CD14-positive monocyte (primary cell): ENCODE results near the gene GABBR2. TPM values are rescaled to one million over a fixed set of nuclear protein-coding genes. Genes with fewer than 3 reads are reported as not detected.

Source experiments
- DNase-seq, 3 donors: peaks; one replicate each; pipeline ENCODE4 v3.0.0-alpha.2; 2011 to 2022
- H2AFZ ChIP-seq: 2 replicates; pipeline ENCODE4 v1.6.0; 2012; ENCODE audit warnings: mild to moderate bottlenecking, low read depth, low read length, inconsistent platforms; ENCODE audit not compliant: insufficient read depth, poor library complexity, severe bottlenecking
- H3K27ac ChIP-seq, 2 donors: 1 replicate in 1 of 2; 2 replicates in 1 of 2; pipeline ENCODE4 v1.5.1; 2012 to 2013; ENCODE audit warnings: low read length in 2 of 2, control low read depth in 1 of 2, inconsistent platforms in 1 of 2, low read depth in 1 of 2, mild to moderate bottlenecking in 1 of 2
- H3K27me3 ChIP-seq, 2 donors: one replicate each; pipeline versions ENCODE4 v1.6.0 to v1.6.1; 2011 to 2013; ENCODE audit warnings: low read length in 2 of 2; ENCODE audit not compliant: control insufficient read depth in 2 of 2, insufficient read depth in 2 of 2
- H3K36me3 ChIP-seq, 2 donors: replicated peaks in 1 of 2; 1 replicate in 1 of 2; 2 replicates in 1 of 2; pipeline versions ENCODE4 v1.5.1 to v1.6.1; 2012 to 2013; ENCODE audit warnings: low read length in 2 of 2, control low read depth in 1 of 2, inconsistent platforms in 1 of 2, mild to moderate bottlenecking in 1 of 2; ENCODE audit not compliant: insufficient read depth in 2 of 2, control insufficient read depth in 1 of 2
- H3K4me1 ChIP-seq, 2 donors: 1 replicate in 1 of 2; 2 replicates in 1 of 2; pipeline versions ENCODE4 v1.5.1 to v1.6.1; 2012 to 2013; ENCODE audit warnings: low read length in 2 of 2, control low read depth in 1 of 2, inconsistent platforms in 1 of 2, mild to moderate bottlenecking in 1 of 2, moderate library complexity in 1 of 2; ENCODE audit not compliant: insufficient read depth in 2 of 2, control insufficient read depth in 1 of 2
- H3K4me2 ChIP-seq: replicated peaks from 2 replicates; pipeline ENCODE3; 2012; ENCODE audit warnings: low read length, moderate library complexity, mild to moderate bottlenecking; ENCODE audit not compliant: poor library complexity, severe bottlenecking; ENCODE audit errors: extremely low read depth
- H3K4me3 ChIP-seq, 3 experiments: fragments of 200-600 bp in 1 of 3; sonication (generic) in 1 of 3; replicated peaks in 1 of 3; 1 replicate in 2 of 3; 2 replicates in 1 of 3; pipeline ENCODE4 v1.5.1; 2011 to 2013; ENCODE audit warnings: low read length in 3 of 3, mild to moderate bottlenecking in 3 of 3, control low read depth in 2 of 3, low read depth in 2 of 3, inconsistent platforms in 1 of 3, moderate library complexity in 1 of 3
- H3K79me2 ChIP-seq: 2 replicates; pipeline ENCODE4 v1.6.0; 2012; ENCODE audit warnings: mild to moderate bottlenecking, control low read depth, inconsistent platforms, low read length, moderate library complexity; ENCODE audit not compliant: insufficient read depth
- H3K9ac ChIP-seq: 2 replicates; pipeline ENCODE4 v1.6.0; 2017; ENCODE audit warnings: low read length, mild to moderate bottlenecking; ENCODE audit not compliant: insufficient read depth, poor library complexity, severe bottlenecking
- H3K9me3 ChIP-seq, 2 donors: replicated peaks in 1 of 2; 1 replicate in 1 of 2; 2 replicates in 1 of 2; pipeline versions ENCODE4 v1.5.1 to v1.6.1; 2012 to 2013; ENCODE audit warnings: low read length in 2 of 2, control low read depth in 1 of 2; ENCODE audit not compliant: control insufficient read depth in 1 of 2, insufficient read depth in 1 of 2
- H4K20me1 ChIP-seq: 2 replicates; pipeline ENCODE4 v1.6.0; 2012; ENCODE audit warnings: mild to moderate bottlenecking, low read length, control low read depth, moderate library complexity; ENCODE audit not compliant: insufficient read depth
- H3K27ac Mint-ChIP-seq, 7 donors: one replicate each; pipeline ENCODE4 v1.8.0; 2020; ENCODE audit warnings: mild to moderate bottlenecking in 7 of 7, mixed read lengths in 7 of 7, moderate library complexity in 6 of 7, inconsistent platforms in 2 of 7
- H3K27me3 Mint-ChIP-seq, 3 donors: one replicate each; pipeline ENCODE4 v1.8.0; 2021 to 2022; ENCODE audit warnings: low read depth in 3 of 3, mild to moderate bottlenecking in 3 of 3, mixed read lengths in 3 of 3, moderate library complexity in 3 of 3, inconsistent platforms in 1 of 3
- H3K36me3 Mint-ChIP-seq, 2 donors: one replicate each; pipeline ENCODE4 v1.8.0; 2020; ENCODE audit warnings: mixed read lengths in 2 of 2, inconsistent platforms in 1 of 2, mild to moderate bottlenecking in 1 of 2
- H3K4me1 Mint-ChIP-seq: one replicate; pipeline ENCODE4 v1.8.0; 2020; ENCODE audit warnings: mild to moderate bottlenecking, mixed read lengths
- H3K4me3 Mint-ChIP-seq, 2 donors: one replicate each; pipeline ENCODE4 v1.8.0; 2020; ENCODE audit warnings: mild to moderate bottlenecking in 2 of 2, mixed read lengths in 2 of 2, moderate library complexity in 1 of 2
- H3K9me3 Mint-ChIP-seq, 7 donors: one replicate each; pipeline ENCODE4 v1.8.0; 2020 to 2022; ENCODE audit warnings: mixed read lengths in 7 of 7, mild to moderate bottlenecking in 6 of 7, moderate library complexity in 6 of 7, inconsistent platforms in 2 of 7
- CTCF ChIP-seq: fragments of 200-600 bp; IDR thresholded peaks from one replicate; pipeline ENCODE4 v1.8.0; 2022; ENCODE audit warnings: antibody characterized with exemption, mild to moderate bottlenecking
- WGBS: methylation state at CpG from one replicate; pipeline ENCODE4 v1.1.5; 2013; ENCODE audit warnings: missing lambda C conversion rate; ENCODE audit not compliant: insufficient coverage; 5-methylcytosine and 5-hydroxymethylcytosine counted together
- intact Hi-C, 2 donors: fragments of 100-400 bp; cut with micrococcal nuclease; formaldehyde crosslinking; loops; one replicate each; pipeline versions ENCODE4 v1.15.0 to v1.15.1; 2023
- polyA minus RNA-seq: library from RNA; depleted of rRNA, polyadenylated mRNA; stranded (reverse); fragments of >200 nt; gene quantifications from 2 replicates; pipeline ENCODE4 v1.2.3, GENCODE V29; 2012
- polyA plus RNA-seq, 3 donors: library from polyadenylated mRNA; depleted of rRNA in 1 of 3; unstranded in 2 of 3; stranded (reverse) in 1 of 3; fragments of 300-500 nt in 2 of 3; fragments of >200 nt in 1 of 3; fragmentation: Illumina TruSeq in 2 of 3; gene quantifications; 1 replicate in 2 of 3; 2 replicates in 1 of 3; pipeline ENCODE4 v1.2.3, GENCODE V29; 2012 to 2021
- total RNA-seq, 12 experiments: library from RNA in 1 of 12; stranded (reverse) in 1 of 12; fragments of 120-200 nt in 1 of 12; gene quantifications; one replicate each; pipeline ENCODE4 v1.2.4 and lab custom pipeline; 2013 to 2026; ENCODE audit warnings: mixed read lengths in 6 of 12, inconsistent platforms in 1 of 12

The GABBR2 gene
- total RNA-seq (2013), result not detected
- not detected for polyA plus RNA-seq
- not detected in 2 replicates for polyA minus RNA-seq
- 0 to 1.8 (median 0.14) reads per million in 11 experiments for total RNA-seq (lab: John Stamatoyannopoulos, UW)

GRCh38 chr9:98708933-98709911 lies at the start of gene GABBR2:
GABBR2 (minus strand) TSS chr9:98708935; CDS start chr9:98708737, 198 bp downstream.
- Mint-ChIP-seq H3K36me3 (no peaks in the 10 kb centered on the region), H3K4me1 (peaks cover 9% of the 10 kb centered on the region), H3K27ac (no peak within 1 kb of the TSS), H3K9me3 (peaks cover 0 to 16% (median 3%) of the 10 kb centered on the region in 7 donors), H3K27me3 (peaks cover 71 to 85% (median 76%) of the 10 kb centered on the region in 3 donors), H3K4me3 (peak within 1 kb of the TSS in 1 of 2 donors; percentile 82)
- no peaks in the 10 kb centered on the region for H4K20me1 ChIP-seq
- H3K4me2 ChIP-seq, result peak within 1 kb of the TSS; percentile 7
- WGBS, result 4% methylated on average over 107 of the region's 111 CpGs
- H2AFZ ChIP-seq, result no peak within 1 kb of the TSS
- H3K27me3 ChIP-seq, result peaks cover 51 to 79% of the 10 kb centered on the region in 2 donors
- peaks cover 0 to 7% of the 10 kb centered on the region in 2 donors for H3K4me1 ChIP-seq
- peaks cover 0 to 11% of the 10 kb centered on the region in 2 donors for H3K9me3 ChIP-seq
- H3K27ac ChIP-seq, result no peak within 1 kb of the TSS
- TF ChIP-seq CTCF, result no peak
- H3K79me2 ChIP-seq, result no peaks in the 10 kb centered on the region
- no peak within 1 kb of the TSS for H3K4me3 ChIP-seq
- intact Hi-C loops, result no loop called here
- DNase-seq, result no peak
- H3K36me3 ChIP-seq, result no peaks in the 10 kb centered on the region
- H3K9ac ChIP-seq, result no peak within 1 kb of the TSS

DNA sequence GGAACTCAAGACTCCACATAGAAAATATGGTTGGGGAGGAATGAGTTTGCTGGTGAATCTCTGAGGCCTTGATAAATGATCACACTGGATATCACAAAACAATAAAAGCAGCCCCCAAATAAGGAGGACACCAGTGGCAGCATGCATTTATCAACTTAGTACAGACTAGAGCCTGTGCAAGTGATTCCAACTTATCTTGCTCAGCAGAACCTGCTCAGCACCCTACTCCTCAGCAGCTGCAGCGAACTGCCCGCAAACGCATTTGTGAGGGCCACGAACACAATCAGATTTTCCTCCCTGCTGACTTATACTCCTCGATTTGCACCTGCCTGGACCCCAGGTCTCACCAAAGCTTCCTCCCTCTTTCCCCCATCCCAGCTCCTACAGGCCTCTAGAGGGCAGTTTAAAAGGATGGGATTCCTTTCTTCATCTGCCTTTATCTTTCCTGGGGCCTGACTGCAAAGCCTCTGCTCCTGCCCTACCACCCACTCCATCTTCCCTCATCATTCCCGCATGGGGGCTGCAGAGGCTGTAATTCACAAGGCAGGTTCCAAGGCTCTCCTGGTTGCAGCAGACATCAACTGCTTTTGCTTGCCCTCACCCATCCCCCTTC lies 46.4 kb upstream of the GABBR2 start:
- Histone ChIP-seq H3K9ac (no peak overlapping the region), H3K4me2 (no peak overlapping the region), H3K4me1 (peaks cover 15 to 19% of the 10 kb centered on the region in 2 donors), H3K4me3 (no peak overlapping the region), H3K36me3 (no peaks in the 10 kb centered on the region), H3K27me3 (no peaks in the 10 kb centered on the region), H3K79me2 (no peaks in the 10 kb centered on the region), H3K9me3 (no peaks in the 10 kb centered on the region), H3K27ac (no peak overlapping the region), H4K20me1 (no peaks in the 10 kb centered on the region), H2AFZ (no peak overlapping the region)
- peaks cover 0 to 2% of the 10 kb centered on the region in 2 donors for H3K36me3 Mint-ChIP-seq
- no peak overlapping the region for H3K4me3 Mint-ChIP-seq
- intact Hi-C loops, result no loop called here
- no peak overlapping the region for H3K27ac Mint-ChIP-seq
- H3K4me1 Mint-ChIP-seq, result peaks cover 22% of the 10 kb centered on the region
- H3K27me3 Mint-ChIP-seq, result peaks cover 0 to 3% (median 1%) of the 10 kb centered on the region in 3 donors
- no peak for DNase-seq
- H3K9me3 Mint-ChIP-seq, result peaks cover 0 to 12% (median 12%) of the 10 kb centered on the region in 7 donors
- WGBS, result 100% methylated on average over 1 of the region's 6 CpGs
- no peak for TF ChIP-seq CTCF
